GM12878 (cell line): ENCODE results near the gene MOGAT2. TPM values are rescaled to one million over a fixed set of nuclear protein-coding genes. Genes with fewer than 3 reads are reported as not detected.

Experiments
- ATAC-seq: fragments of 200-7000 bp; cut with Tn5 transposase; 3 replicates; pipeline ENCODE4 v1.9.1; 2020; ENCODE audit warnings: mild to moderate bottlenecking, moderate library complexity
- BruUV-seq: library from RNA; stranded (reverse); fragments of 400-500 nt; replicated peaks from 2 replicates; lab custom pipeline; 2021; lab: Mats Ljungman, UMichigan
- CTCF ChIA-PET: fragments of 300-600 bp; sonication (Branson Sonifier 250); formaldehyde crosslinking; extraction: SDS; loops from one replicate; lab custom pipeline; 2021; ENCODE audit warnings: inconsistent platforms; lab: Yijun Ruan, JAX
- POLR2A ChIA-PET: fragments of 350-600 bp; formaldehyde crosslinking; extraction: SDS; loops from one replicate; lab custom pipeline; 2021; ENCODE audit warnings: inconsistent platforms; lab: Charles Lee
- RAD21 ChIA-PET: fragments of 300-600 bp; sonication (Branson Sonifier 250); formaldehyde crosslinking; loops from one replicate; lab custom pipeline; 2023; ENCODE audit warnings: antibody characterized with exemption; ENCODE audit not compliant: unreplicated experiment; lab: Charles Lee
- SMC1A ChIA-PET: fragments of 300-600 bp; sonication (Branson Sonifier 250); formaldehyde crosslinking; loops from one replicate; lab custom pipeline; 2023; ENCODE audit not compliant: unreplicated experiment, uncharacterized antibody; lab: Charles Lee
- DNase-seq: peaks from one replicate; pipeline ENCODE4 v3.0.0-alpha.2; 2011; ENCODE audit warnings: low read depth, low spot score
- FAIRE-seq: peaks from 3 replicates; lab custom pipeline; 2011; peaks lifted over from hg19 to GRCh38; lab: Jason Lieb, UNC
- H2AFZ ChIP-seq: 2 replicates; pipeline ENCODE4 v1.6.0; 2011; ENCODE audit warnings: low read depth, low read length, control low read depth; ENCODE audit not compliant: control insufficient read depth
- H3K27ac ChIP-seq: 2 replicates; pipeline ENCODE4 v1.5.1; 2011; ENCODE audit warnings: control low read depth; ENCODE audit not compliant: control insufficient read depth, insufficient read depth
- H3K27me3 ChIP-seq, 2 experiments: replicated peaks in 1 of 2; 2 replicates each; pipeline versions ENCODE4 v1.6.0 to v1.6.1; 2011; ENCODE audit warnings: low read length in 1 of 2; ENCODE audit not compliant: control insufficient read depth in 2 of 2, insufficient read depth in 2 of 2
- H3K36me3 ChIP-seq, 2 experiments: 2 replicates each; pipeline ENCODE4 v1.5.1; 2011; ENCODE audit warnings: low read length in 1 of 2; ENCODE audit not compliant: control insufficient read depth in 2 of 2, insufficient read depth in 2 of 2
- H3K4me1 ChIP-seq: 2 replicates; pipeline ENCODE4 v1.6.1; 2011; ENCODE audit warnings: mild to moderate bottlenecking, low read length, moderate library complexity, mixed read lengths; ENCODE audit not compliant: control insufficient read depth, insufficient read depth
- H3K4me2 ChIP-seq: 2 replicates; pipeline ENCODE4 v1.6.0; 2011; ENCODE audit warnings: control low read depth; ENCODE audit not compliant: control insufficient read depth, insufficient read depth
- H3K4me3 ChIP-seq: fragments of 200-600 bp; sonication (generic); 2 replicates; pipeline ENCODE4 v1.5.1; 2016
- H3K79me2 ChIP-seq: 2 replicates; pipeline ENCODE4 v1.6.0; 2011; ENCODE audit warnings: low read length; ENCODE audit not compliant: control insufficient read depth, insufficient read depth
- H3K9ac ChIP-seq: 2 replicates; pipeline ENCODE4 v1.8.0; 2011; ENCODE audit warnings: low read length, control low read depth, mixed read lengths; ENCODE audit not compliant: control insufficient read depth, insufficient read depth
- H3K9me3 ChIP-seq: replicated peaks from 3 replicates; pipeline ENCODE4 v1.5.1; 2011; ENCODE audit warnings: mild to moderate bottlenecking, low read length; ENCODE audit not compliant: control insufficient read depth, insufficient read depth
- H4K20me1 ChIP-seq: 2 replicates; pipeline ENCODE4 v1.6.0; 2011; ENCODE audit not compliant: control insufficient read depth, insufficient read depth
- HDAC6 ChIP-seq: fragments of 200-600 bp; sonication (generic); IDR thresholded peaks from one replicate; pipeline ENCODE4 v1.8.0; 2017; ENCODE audit warnings: antibody characterized with exemption; ENCODE audit not compliant: unreplicated experiment
- JUNB ChIP-seq: IDR thresholded peaks from 2 replicates; pipeline ENCODE4 v1.6.1; 2016; ENCODE audit warnings: antibody characterized with exemption, mild to moderate bottlenecking
- MTA3 ChIP-seq: IDR thresholded peaks from 2 replicates; pipeline ENCODE4 v1.6.1; 2012; ENCODE audit warnings: low read length, inconsistent platforms, borderline replicate concordance
- RAD51 ChIP-seq: fragments of 450-650 bp; IDR thresholded peaks from 2 replicates; pipeline ENCODE4 v1.6.1; 2016; ENCODE audit warnings: moderate library complexity, mild to moderate bottlenecking, inconsistent platforms
- YBX1 ChIP-seq: fragments of 450-650 bp; IDR thresholded peaks from 2 replicates; pipeline ENCODE4 v1.6.1; 2016; ENCODE audit warnings: antibody characterized with exemption
- WGBS: methylation state at CpG from one replicate; pipeline ENCODE4 v1.1.6; 2016; ENCODE audit warnings: low lambda C conversion rate; ENCODE audit not compliant: insufficient replicate concordance, insufficient coverage; ENCODE audit errors: missing lambda C conversion rate; 5-methylcytosine and 5-hydroxymethylcytosine counted together
- in situ Hi-C: fragments of 300-500 bp; cut with MboI; formaldehyde crosslinking; loops from 9 replicates; pipeline ENCODE4 v1.14.3; 2018; ENCODE audit warnings: mixed read lengths
- intact Hi-C: fragments of 100-400 bp; cut with micrococcal nuclease; formaldehyde crosslinking; loops from one replicate; pipeline ENCODE4 v1.14.2; 2022; ENCODE audit not compliant: unreplicated experiment
- polyA plus RNA-seq, 11 experiments: library from polyadenylated mRNA; depleted of rRNA in 4 of 11; unstranded in 6 of 11; stranded (reverse) in 5 of 11; fragments of >200 nt; fragmentation: Nextera tagmentation in 4 of 11; fragmentation: Illumina TruSeq in 1 of 11; extraction: Ambion mirVana in 4 of 11; extraction: Trizol in 1 of 11; gene quantifications; 1 replicate in 1 of 11; 2 replicates in 10 of 11; pipeline versions ENCODE4 v1.2.1 to v1.2.3, GENCODE V29; 2011 to 2016; ENCODE audit warnings: inconsistent platforms in 2 of 11, missing spikeins in 2 of 11, low read depth in 1 of 11
- total RNA-seq, 4 experiments: library from RNA; depleted of rRNA in 3 of 4; stranded (reverse); fragments of >200 nt in 3 of 4; fragmentation: Illumina TruSeq in 1 of 4; extraction: Trizol in 1 of 4; gene quantifications; 2 replicates each; pipeline versions ENCODE4 v1.2.1 to v1.2.3, GENCODE V29; 2013 to 2021
- TF ChIP-seq, protein P1 (sequence below): fragments of 450-650 bp; IDR thresholded peaks from 2 replicates; pipeline ENCODE4 v1.6.1; 2017; ENCODE audit warnings: mild to moderate bottlenecking
- TF ChIP-seq, protein P2 (sequence below), 3 experiments: IDR thresholded peaks in 2 of 3; conservative IDR thresholded peaks in 1 of 3; 2 replicates each; pipeline ENCODE4 v1.5.1; 2011; ENCODE audit warnings: low read depth in 3 of 3, low read length in 3 of 3, mild to moderate bottlenecking in 3 of 3, control low read depth in 2 of 3, moderate library complexity in 2 of 3, inconsistent platforms in 1 of 3, mixed read lengths in 1 of 3; ENCODE audit not compliant: control insufficient read depth in 2 of 3, insufficient read depth in 1 of 3; ENCODE audit errors: extremely low read depth in 1 of 3
- TF ChIP-seq, protein P3 (sequence below): fragments of 450-650 bp; formaldehyde crosslinking; IDR thresholded peaks from 2 replicates; pipeline ENCODE4 v1.4.0; 2020; ENCODE audit warnings: mild to moderate bottlenecking, moderate library complexity

Gene MOGAT2
- total and polyA plus RNA-seq, 10 of the 15 experiments (the other 5 are each of a cell fraction or from before 2014, with no cell fraction given): 0.15 to 0.45 (median 0.22) TPM; not detected in 1

DNA sequence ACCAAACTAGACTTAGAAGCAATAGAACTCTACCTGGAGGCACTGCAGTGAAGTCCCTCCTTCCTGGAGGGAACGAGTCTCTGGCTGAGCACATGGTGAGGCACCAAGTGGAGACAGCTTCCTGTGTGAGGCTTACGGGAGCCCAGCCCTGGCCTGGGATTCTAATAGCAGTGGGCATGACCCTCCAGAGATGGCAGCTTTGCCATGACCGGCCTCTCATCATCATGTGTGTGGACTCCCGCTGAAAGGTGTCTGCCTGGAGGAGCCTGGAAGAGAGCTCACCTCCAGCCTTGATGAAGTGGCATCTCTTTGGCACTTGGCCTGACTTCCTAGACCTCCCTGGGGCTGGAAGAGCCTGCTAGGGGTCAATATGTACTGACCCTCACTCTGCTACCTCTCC lies 58.9 kb downstream of the MOGAT2 start:
- ChIA-PET SMC1A (no interaction called here), POLR2A (interaction anchor here (0.6 to 5.9 kb wide), 2 partner anchors 10 to 43 kb away, joined by 3 to 27 read pairs; no protein-coding TSS in a partner anchor), CTCF (interaction anchor here (0.6 to 6.0 kb wide), 3 partner anchors 10 to 40 kb away, joined by 3 to 44 read pairs (median 6); no protein-coding TSS in a partner anchor), RAD21 (interaction anchor here (1.3 to 1.5 kb wide), 2 partner anchors 10 to 25 kb away, joined by 3 to 4 read pairs; no protein-coding TSS in a partner anchor)
- H4K20me1 ChIP-seq: no peaks in the 10 kb centered on the region
- H2AFZ ChIP-seq: no peak overlapping the region
- H3K9ac ChIP-seq: no peak overlapping the region
- H3K36me3 ChIP-seq: no peaks in the 10 kb centered on the region
- FAIRE-seq: no peak
- H3K27me3 ChIP-seq: no peaks in the 10 kb centered on the region
- no peak overlapping the region for H3K27ac ChIP-seq
- ATAC-seq: no peak
- TF ChIP-seq HDAC6 (no peak), RAD51 (no peak), JUNB (no peak), MTA3 (no peak), YBX1 (no peak)
- TF ChIP-seq, protein P1, sequence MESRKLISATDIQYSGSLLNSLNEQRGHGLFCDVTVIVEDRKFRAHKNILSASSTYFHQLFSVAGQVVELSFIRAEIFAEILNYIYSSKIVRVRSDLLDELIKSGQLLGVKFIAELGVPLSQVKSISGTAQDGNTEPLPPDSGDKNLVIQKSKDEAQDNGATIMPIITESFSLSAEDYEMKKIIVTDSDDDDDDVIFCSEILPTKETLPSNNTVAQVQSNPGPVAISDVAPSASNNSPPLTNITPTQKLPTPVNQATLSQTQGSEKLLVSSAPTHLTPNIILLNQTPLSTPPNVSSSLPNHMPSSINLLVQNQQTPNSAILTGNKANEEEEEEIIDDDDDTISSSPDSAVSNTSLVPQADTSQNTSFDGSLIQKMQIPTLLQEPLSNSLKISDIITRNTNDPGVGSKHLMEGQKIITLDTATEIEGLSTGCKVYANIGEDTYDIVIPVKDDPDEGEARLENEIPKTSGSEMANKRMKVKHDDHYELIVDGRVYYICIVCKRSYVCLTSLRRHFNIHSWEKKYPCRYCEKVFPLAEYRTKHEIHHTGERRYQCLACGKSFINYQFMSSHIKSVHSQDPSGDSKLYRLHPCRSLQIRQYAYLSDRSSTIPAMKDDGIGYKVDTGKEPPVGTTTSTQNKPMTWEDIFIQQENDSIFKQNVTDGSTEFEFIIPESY: no peak
- TF ChIP-seq, protein P2, sequence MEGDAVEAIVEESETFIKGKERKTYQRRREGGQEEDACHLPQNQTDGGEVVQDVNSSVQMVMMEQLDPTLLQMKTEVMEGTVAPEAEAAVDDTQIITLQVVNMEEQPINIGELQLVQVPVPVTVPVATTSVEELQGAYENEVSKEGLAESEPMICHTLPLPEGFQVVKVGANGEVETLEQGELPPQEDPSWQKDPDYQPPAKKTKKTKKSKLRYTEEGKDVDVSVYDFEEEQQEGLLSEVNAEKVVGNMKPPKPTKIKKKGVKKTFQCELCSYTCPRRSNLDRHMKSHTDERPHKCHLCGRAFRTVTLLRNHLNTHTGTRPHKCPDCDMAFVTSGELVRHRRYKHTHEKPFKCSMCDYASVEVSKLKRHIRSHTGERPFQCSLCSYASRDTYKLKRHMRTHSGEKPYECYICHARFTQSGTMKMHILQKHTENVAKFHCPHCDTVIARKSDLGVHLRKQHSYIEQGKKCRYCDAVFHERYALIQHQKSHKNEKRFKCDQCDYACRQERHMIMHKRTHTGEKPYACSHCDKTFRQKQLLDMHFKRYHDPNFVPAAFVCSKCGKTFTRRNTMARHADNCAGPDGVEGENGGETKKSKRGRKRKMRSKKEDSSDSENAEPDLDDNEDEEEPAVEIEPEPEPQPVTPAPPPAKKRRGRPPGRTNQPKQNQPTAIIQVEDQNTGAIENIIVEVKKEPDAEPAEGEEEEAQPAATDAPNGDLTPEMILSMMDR (IDR thresholded peaks at IDR 0.05 in 2 of 3, conservative IDR thresholded peaks at IDR 0.05 in 1 of 3; ENCODE audit: control insufficient read depth in 2 of 3, extremely low read depth in 1 of 3, insufficient read depth in 1 of 3, low read depth in 3 of 3, low read length in 3 of 3): no peak
- TF ChIP-seq, protein P3, sequence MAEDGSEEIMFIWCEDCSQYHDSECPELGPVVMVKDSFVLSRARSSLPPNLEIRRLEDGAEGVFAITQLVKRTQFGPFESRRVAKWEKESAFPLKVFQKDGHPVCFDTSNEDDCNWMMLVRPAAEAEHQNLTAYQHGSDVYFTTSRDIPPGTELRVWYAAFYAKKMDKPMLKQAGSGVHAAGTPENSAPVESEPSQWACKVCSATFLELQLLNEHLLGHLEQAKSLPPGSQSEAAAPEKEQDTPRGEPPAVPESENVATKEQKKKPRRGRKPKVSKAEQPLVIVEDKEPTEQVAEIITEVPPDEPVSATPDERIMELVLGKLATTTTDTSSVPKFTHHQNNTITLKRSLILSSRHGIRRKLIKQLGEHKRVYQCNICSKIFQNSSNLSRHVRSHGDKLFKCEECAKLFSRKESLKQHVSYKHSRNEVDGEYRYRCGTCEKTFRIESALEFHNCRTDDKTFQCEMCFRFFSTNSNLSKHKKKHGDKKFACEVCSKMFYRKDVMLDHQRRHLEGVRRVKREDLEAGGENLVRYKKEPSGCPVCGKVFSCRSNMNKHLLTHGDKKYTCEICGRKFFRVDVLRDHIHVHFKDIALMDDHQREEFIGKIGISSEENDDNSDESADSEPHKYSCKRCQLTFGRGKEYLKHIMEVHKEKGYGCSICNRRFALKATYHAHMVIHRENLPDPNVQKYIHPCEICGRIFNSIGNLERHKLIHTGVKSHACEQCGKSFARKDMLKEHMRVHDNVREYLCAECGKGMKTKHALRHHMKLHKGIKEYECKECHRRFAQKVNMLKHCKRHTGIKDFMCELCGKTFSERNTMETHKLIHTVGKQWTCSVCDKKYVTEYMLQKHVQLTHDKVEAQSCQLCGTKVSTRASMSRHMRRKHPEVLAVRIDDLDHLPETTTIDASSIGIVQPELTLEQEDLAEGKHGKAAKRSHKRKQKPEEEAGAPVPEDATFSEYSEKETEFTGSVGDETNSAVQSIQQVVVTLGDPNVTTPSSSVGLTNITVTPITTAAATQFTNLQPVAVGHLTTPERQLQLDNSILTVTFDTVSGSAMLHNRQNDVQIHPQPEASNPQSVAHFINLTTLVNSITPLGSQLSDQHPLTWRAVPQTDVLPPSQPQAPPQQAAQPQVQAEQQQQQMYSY: no peak
- no peak overlapping the region for H3K4me2 ChIP-seq
- H3K9me3 ChIP-seq: no peaks in the 10 kb centered on the region
- intact Hi-C loops: no loop called here
- H3K79me2 ChIP-seq: no peaks in the 10 kb centered on the region; the same call in 1 of the 2 replicates
- in situ Hi-C loops: no loop called here
- 97% methylated on average over 4 of the region's 4 CpGs for WGBS
- H3K4me3 ChIP-seq: no peak overlapping the region
- H3K4me1 ChIP-seq: peaks cover 30% of the 10 kb centered on the region
- DNase-seq: no peak
- no TSS peak for BruUV-seq
